GM21619 (cell line): ENCODE measurements around the gene APOBEC3B.
"Not testable (repeated sequence)": the region's sequence is repeated elsewhere in the genome, so short reads cannot be mapped to it uniquely, and the experiment has no call there.

Source experiments
- ATAC-seq: cut with Tn5 transposase; IDR thresholded peaks from one replicate; pipeline ENCODE4 v1.9.1; 2021; ENCODE audit not compliant: unreplicated experiment

The APOBEC3B gene

GRCh38 chr22:39026509-39027150 is 44.5 kb downstream of the APOBEC3B start:
- no peak for ATAC-seq

- no peak for ATAC-seq
Observed at GRCh38 chr22:39027717-39028116, 45.6 kb downstream of the APOBEC3B start.

- no peak for ATAC-seq
Observed at GRCh38 chr22:39028281-39028680, 46.1 kb downstream of the APOBEC3B start.

DNA sequence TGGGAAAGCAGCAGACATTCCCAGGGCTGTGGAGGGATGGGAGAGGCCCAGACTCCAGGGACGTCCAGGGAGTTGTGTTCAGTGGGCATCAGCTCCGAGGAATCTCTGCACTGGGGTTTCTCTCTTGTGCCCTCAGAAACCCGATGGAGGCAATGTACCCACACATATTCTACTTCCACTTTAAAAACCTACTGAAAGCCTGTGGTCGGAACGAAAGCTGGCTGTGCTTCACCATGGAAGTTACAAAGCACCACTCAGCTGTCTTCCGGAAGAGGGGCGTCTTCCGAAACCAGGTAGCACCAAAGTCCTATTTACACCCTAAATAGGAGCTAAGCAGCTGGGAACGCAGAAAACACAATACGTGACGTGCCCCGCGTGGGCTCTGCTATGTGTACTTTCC is 47.1 kb downstream of the APOBEC3B start:
- ATAC-seq = no peak

GRCh38 chr22:39030705-39031104 is 48.6 kb downstream of the APOBEC3B start:
- ATAC-seq = no peak

GRCh38 chr22:39031434-39032295 is 49.5 kb downstream of the APOBEC3B start:
- ATAC-seq = not testable (repeated sequence)

- ATAC-seq = not testable (repeated sequence)
Observed at GRCh38 chr22:39037071-39037470, 54.9 kb downstream of the APOBEC3B start.

GRCh38 chr22:39039306-39040126 is 57.4 kb downstream of the APOBEC3B start:
- no peak for ATAC-seq

DNA sequence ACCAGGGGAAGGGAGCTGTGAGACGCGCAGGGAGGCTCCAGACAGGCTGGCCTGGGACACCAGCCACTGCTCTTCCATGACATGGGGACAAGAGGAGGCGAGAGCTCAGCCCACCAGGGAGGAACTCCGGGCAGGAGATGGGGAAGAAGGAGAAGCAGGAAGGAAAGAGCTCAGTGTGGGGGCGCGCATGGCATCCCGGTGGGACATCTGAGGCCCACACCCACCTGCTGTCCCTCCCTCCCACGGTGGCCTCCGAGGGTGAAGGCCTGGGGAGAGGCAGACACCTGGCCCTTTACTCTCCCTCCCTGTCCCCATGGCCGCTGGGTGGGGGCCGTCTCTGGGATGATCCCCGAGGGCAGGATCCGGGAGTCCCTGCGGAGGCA is 58.0 kb downstream of the APOBEC3B start:
- ATAC-seq = not testable (repeated sequence)

DNA sequence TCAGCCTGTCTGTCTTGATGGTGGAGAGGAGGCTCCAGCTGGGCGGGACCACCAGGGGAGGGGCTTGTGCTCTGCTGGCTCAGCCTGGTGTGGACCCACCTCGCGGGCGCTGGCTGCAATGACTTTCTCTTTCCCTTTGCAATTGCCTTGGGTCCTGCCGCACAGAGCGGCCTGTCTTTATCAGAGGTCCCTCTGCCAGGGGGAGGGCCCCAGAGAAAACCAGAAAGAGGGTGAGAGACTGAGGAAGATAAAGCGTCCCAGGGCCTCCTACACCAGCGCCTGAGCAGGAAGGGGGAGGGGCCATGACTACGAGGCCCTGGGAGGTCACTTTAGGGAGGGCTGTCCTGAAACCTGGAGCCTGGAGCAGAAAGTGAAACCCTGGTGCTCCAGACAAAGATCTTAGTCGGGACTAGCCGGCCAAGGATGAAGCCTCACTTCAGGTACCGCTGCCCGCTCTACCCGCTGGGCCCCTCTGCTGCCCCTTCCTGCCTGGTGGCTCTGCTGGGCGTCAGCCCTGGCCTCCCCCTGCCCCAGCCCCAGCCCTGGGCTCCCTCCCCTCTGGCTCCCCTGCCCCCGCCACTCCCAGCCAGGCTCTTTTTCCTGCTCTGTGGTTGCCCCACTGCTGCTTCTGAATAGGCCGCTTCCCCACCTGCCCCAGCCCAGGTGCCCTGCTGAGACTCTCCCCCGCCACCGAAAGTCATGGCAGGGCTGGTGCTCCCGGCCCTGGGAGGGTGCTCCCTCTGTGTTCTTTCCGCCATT is 58.6 kb downstream of the APOBEC3B start, which contains the start of gene APOBEC3F:
Gene APOBEC3F (plus strand): TSS at position 327 of the 759 bp plus-strand sequence. CDS start 97 bp downstream, at position 424.
- ATAC-seq = peak; percentile 91

DNA sequence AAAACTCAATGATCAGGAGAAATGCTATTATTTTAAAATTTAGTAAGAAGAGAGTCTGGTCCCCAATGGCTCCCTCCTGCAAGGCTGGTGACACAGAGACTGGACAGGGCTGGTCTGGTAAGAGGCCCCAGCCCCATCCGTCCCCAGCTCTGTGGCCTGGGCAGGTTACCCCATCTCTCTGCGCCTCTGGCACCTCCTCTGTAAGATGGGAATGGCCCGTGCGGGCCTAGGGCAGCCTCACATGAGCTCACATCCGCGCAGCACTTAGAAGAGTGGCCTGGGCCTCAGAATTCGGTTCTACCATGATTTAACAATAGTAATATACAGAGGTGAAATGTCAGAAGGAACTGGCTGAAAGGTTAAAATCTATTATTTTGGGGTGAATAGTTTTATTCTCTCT is 59.8 kb downstream of the APOBEC3B start:
- no peak for ATAC-seq
